ENCODE measurements around the gene KDM6A.
"Not testable (repeated sequence)": the region's sequence is repeated elsewhere in the genome, so short reads cannot be mapped to it uniquely, and the experiment has no call there.

Gene KDM6A

DNA sequence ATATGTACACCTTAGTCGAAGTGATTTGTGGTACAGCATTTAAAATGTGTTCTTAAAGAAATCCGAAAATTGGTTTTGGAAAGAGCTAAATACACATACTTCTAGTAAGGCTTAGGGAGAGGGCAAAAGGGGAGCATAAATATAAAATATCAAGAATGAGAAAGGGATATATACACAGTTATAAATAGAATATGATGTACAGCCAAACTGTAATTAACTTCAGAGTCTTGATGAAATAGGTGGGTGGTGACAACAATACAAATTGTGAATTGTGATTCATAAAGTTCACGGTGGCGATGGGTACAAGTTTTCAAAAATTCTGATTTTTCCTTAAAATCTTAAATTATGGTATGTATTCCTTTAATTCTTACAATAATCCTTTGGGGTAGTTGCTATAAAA, 62.2 kb downstream of the KDM6A start:
- Histone ChIP-seq H3K27me3 (ENCODE audit: low read depth, low read length) (no peaks in the 10 kb centered on the region), H3K36me3 (ENCODE audit: control insufficient read depth in 1 of 2, insufficient read depth in 2 of 2, low read length in 2 of 2) (no peaks in the 10 kb centered on the region), H3K27ac (ENCODE audit: low read length) (no peak overlapping the region), H3K4me1 (ENCODE audit: control insufficient read depth in 1 of 2, insufficient read depth in 2 of 2, low read length in 2 of 2) (peaks cover 3 to 27% of the 10 kb centered on the region in 2 donors), H3K4me3 (ENCODE audit: low read depth in 1 of 2, low read length in 2 of 2) (no peak overlapping the region), H3K9me3 (ENCODE audit: control insufficient read depth in 1 of 2, low read length in 2 of 2) (no peaks in the 10 kb centered on the region)

DNA sequence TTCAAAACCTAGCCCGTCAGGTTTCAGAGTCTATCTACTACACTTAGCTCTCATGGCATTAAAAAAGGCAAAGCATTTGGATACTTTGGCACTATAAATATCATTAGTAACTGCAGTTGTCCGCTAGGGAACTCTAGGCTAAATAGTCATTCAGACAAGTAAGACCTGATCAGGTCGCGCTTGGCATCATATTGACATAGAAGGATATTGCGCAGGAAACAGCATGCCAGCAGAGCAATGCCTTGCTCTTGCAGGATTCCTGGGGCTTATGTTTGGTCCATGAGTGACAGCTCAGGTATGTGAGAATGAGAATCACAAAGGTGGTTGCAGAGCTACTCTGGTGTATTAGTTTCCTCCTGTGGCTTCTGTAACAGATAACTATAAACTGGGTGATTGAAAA, 62.7 kb downstream of the KDM6A start:
- Histone ChIP-seq H3K27ac (ENCODE audit: low read length) (no peak overlapping the region), H3K9me3 (ENCODE audit: control insufficient read depth in 1 of 2, low read length in 2 of 2) (no peaks in the 10 kb centered on the region), H3K4me1 (ENCODE audit: control insufficient read depth in 1 of 2, insufficient read depth in 2 of 2, low read length in 2 of 2) (peaks cover 3 to 27% of the 10 kb centered on the region in 2 donors), H3K36me3 (ENCODE audit: control insufficient read depth in 1 of 2, insufficient read depth in 2 of 2, low read length in 2 of 2) (no peaks in the 10 kb centered on the region), H3K27me3 (ENCODE audit: low read depth, low read length) (no peaks in the 10 kb centered on the region), H3K4me3 (ENCODE audit: low read depth in 1 of 2, low read length in 2 of 2) (no peak overlapping the region)

DNA sequence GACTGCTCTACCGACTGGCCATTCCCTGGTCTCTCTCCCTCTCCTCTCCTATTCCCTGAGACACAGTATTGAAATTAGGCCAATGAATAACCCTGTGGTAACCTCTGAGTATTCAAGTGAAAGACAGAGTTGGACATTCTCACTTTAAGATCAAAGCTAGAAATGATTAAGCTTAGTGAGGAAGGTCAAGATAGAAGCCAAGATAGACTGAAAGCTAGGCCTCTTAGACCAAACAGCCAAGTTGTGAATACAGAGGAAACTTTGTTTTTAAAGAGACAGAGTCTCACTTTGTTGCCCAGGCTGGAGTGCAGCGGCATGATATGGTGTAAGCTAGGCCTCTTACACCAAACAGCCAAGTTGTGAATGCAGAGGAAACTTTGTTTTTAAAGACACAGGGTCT, 64.6 kb downstream of the KDM6A start:
- peaks cover 3 to 27% of the 10 kb centered on the region in 2 donors for H3K4me1 ChIP-seq (ENCODE audit: control insufficient read depth in 1 of 2, insufficient read depth in 2 of 2, low read length in 2 of 2)
- no peak overlapping the region for H3K27ac ChIP-seq (ENCODE audit: low read length)

DNA sequence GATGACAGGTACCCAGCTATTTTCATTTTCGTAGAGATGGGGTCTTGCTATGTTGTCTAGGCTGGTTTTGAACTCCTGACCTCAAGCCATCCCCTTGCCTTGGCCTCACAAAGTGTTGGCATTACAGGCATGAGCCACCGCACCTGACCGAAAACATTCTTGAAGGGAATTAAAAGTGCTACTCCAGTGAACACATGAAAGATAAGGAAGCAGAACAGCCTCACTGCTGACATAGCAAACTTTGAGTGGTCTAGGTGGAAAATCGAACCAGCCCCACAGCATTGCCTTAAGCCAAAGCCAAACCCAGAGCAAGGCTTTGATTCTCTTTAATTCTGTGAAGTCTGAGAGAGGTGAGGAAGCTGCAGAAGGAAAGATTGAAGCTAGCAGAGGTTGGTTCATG, 65.1 kb downstream of the KDM6A start:
- Histone ChIP-seq H3K36me3 (ENCODE audit: control insufficient read depth in 1 of 2, insufficient read depth in 2 of 2, low read length in 2 of 2) (no peaks in the 10 kb centered on the region), H3K4me3 (ENCODE audit: low read depth in 1 of 2, low read length in 2 of 2) (no peak overlapping the region), H3K27me3 (ENCODE audit: low read depth, low read length) (no peaks in the 10 kb centered on the region), H3K27ac (ENCODE audit: low read length) (no peak overlapping the region), H3K9me3 (ENCODE audit: control insufficient read depth in 1 of 2, low read length in 2 of 2) (no peaks in the 10 kb centered on the region), H3K4me1 (ENCODE audit: control insufficient read depth in 1 of 2, insufficient read depth in 2 of 2, low read length in 2 of 2) (peaks cover 3 to 27% of the 10 kb centered on the region in 2 donors)

More for the DNA sequence above, 64.6 kb downstream of the KDM6A start:
- Histone ChIP-seq H3K4me3 (ENCODE audit: low read depth in 1 of 2, low read length in 2 of 2) (no peak overlapping the region), H3K36me3 (ENCODE audit: control insufficient read depth in 1 of 2, insufficient read depth in 2 of 2, low read length in 2 of 2) (no peaks in the 10 kb centered on the region), H3K27me3 (ENCODE audit: low read depth, low read length) (no peaks in the 10 kb centered on the region), H3K9me3 (ENCODE audit: control insufficient read depth in 1 of 2, low read length in 2 of 2) (no peaks in the 10 kb centered on the region)

DNA sequence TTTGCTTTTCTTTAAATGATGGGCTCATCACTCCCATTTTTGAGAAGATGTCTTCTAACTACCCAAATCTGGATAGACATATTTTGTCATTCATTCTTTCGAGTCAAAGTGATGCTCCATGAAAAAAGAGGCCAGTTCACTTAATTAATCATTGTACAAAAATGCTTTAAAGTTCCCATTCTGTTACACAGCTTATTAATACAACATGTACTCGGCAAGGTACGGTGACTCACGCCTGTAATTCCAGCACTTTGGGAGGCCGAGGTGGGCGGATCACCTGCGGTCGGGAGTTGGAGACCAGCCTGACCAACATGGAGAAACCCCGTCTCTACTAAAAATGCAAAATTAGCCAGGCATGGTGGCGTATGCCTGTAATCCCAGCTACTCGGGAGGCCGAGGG, 67.6 kb downstream of the KDM6A start:
- peaks cover 3 to 17% of the 10 kb centered on the region in 2 donors for H3K4me1 ChIP-seq (ENCODE audit: control insufficient read depth in 1 of 2, insufficient read depth in 2 of 2, low read length in 2 of 2)
- not testable (repeated sequence) for H3K4me3 ChIP-seq (ENCODE audit: low read depth in 1 of 2, low read length in 2 of 2); H3K27me3 ChIP-seq (ENCODE audit: low read depth, low read length); H3K27ac ChIP-seq (ENCODE audit: low read length); H3K9me3 ChIP-seq (ENCODE audit: control insufficient read depth in 1 of 2, low read length in 2 of 2); H3K36me3 ChIP-seq (ENCODE audit: control insufficient read depth in 1 of 2, insufficient read depth in 2 of 2, low read length in 2 of 2)

DNA sequence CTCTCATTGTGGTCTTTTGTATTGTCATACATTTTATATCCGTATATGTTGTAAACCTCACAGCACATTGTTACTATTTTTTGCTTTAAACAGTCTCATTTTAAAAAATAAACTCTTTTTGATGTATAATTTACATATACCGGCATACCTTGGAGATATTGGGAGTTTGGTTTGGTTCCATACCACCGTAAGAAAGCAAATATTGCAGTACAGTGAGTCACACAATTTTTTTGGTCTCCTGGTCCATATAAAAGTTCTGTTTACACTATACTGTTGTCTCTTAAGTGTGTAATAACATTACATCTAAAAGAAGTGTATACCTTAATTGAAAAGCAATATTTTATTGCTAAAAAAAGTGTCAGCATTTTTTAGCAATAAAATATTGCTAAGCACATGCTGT, 70.0 kb downstream of the KDM6A start:
- Histone ChIP-seq H3K4me3 (ENCODE audit: low read depth in 1 of 2, low read length in 2 of 2) (no peak overlapping the region), H3K9me3 (ENCODE audit: control insufficient read depth in 1 of 2, low read length in 2 of 2) (peaks cover 0 to 2% of the 10 kb centered on the region in 2 donors), H3K27me3 (ENCODE audit: low read depth, low read length) (no peaks in the 10 kb centered on the region), H3K4me1 (ENCODE audit: control insufficient read depth in 1 of 2, insufficient read depth in 2 of 2, low read length in 2 of 2) (peaks cover 0 to 4% of the 10 kb centered on the region in 2 donors), H3K27ac (ENCODE audit: low read length) (no peak overlapping the region), H3K36me3 (ENCODE audit: control insufficient read depth in 1 of 2, insufficient read depth in 2 of 2, low read length in 2 of 2) (no peaks in the 10 kb centered on the region)

DNA sequence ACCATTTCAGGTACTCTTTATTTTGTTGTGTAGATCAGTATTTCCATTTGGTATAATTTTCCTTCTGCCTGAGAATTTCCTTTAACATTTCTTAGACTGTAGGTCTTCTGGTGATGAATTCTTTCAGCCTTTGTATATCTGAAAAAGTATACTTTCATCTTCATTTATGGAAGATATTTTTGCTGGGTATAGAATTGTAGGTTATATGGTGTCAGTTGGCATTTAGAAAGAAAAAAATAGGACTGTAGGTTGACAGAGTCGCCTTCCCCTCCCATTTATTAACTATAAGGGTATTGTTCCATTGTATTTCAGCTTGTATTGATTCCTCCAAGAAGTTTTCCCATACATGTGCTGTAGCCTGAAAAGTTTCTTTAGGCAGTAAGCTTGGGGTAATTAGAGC, 71.9 kb downstream of the KDM6A start:
- Histone ChIP-seq H3K36me3 (ENCODE audit: control insufficient read depth in 1 of 2, insufficient read depth in 2 of 2, low read length in 2 of 2) (no peaks in the 10 kb centered on the region), H3K4me1 (ENCODE audit: control insufficient read depth in 1 of 2, insufficient read depth in 2 of 2, low read length in 2 of 2) (peaks cover 0 to 10% of the 10 kb centered on the region in 2 donors), H3K27ac (ENCODE audit: low read length) (no peak overlapping the region), H3K4me3 (ENCODE audit: low read depth in 1 of 2, low read length in 2 of 2) (no peak overlapping the region), H3K9me3 (ENCODE audit: control insufficient read depth in 1 of 2, low read length in 2 of 2) (peaks cover 0 to 2% of the 10 kb centered on the region in 2 donors), H3K27me3 (ENCODE audit: low read depth, low read length) (no peaks in the 10 kb centered on the region)

DNA sequence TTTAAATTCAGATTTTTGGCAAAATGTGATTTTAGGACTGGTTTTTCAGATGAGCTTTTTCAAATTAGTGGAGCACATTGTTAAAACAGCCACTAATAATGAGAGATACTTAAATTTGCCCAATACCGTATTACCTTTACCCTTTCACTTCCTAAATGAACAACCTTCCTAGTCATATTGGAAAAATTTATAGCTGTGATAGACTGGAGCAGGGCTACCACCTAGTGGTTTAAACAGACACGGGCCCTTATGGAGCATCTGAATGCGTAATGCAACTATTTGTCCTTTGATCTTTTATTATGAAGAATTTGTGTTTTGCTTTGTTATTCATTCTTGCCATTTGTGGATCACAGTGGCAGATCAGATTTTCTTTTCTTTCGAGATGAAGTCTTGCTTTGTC, 72.7 kb downstream of the KDM6A start:
- Histone ChIP-seq H3K36me3 (ENCODE audit: control insufficient read depth in 1 of 2, insufficient read depth in 2 of 2, low read length in 2 of 2) (no peaks in the 10 kb centered on the region), H3K4me1 (ENCODE audit: control insufficient read depth in 1 of 2, insufficient read depth in 2 of 2, low read length in 2 of 2) (peaks cover 0 to 10% of the 10 kb centered on the region in 2 donors), H3K27ac (ENCODE audit: low read length) (no peak overlapping the region), H3K9me3 (ENCODE audit: control insufficient read depth in 1 of 2, low read length in 2 of 2) (peaks cover 0 to 2% of the 10 kb centered on the region in 2 donors), H3K4me3 (ENCODE audit: low read depth in 1 of 2, low read length in 2 of 2) (no peak overlapping the region), H3K27me3 (ENCODE audit: low read depth, low read length) (no peaks in the 10 kb centered on the region)

DNA sequence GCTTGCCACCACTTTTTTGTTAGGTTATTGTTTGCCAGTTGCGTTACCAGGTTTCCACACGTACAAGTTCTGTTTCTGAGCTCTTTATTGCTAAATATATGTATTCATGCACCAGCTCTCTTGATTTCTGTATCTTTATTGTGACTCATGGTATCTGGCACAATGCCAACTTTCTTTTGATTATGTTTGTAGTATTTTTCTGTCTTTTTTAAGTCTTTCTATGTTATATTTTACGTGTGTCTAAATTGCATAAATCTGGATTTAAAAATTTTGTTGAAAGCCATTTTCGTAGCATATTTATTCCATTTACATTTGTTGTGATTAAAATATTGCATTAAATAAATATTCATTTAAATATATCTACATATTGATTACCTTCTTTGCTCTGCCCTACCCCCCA, 73.8 kb downstream of the KDM6A start:
- H3K27ac ChIP-seq (ENCODE audit: low read length): no peak overlapping the region
- H3K9me3 ChIP-seq (ENCODE audit: control insufficient read depth in 1 of 2, low read length in 2 of 2): peaks cover 0 to 2% of the 10 kb centered on the region in 2 donors
- peaks cover 0 to 14% of the 10 kb centered on the region in 2 donors for H3K4me1 ChIP-seq (ENCODE audit: control insufficient read depth in 1 of 2, insufficient read depth in 2 of 2, low read length in 2 of 2)
- H3K4me3 ChIP-seq (ENCODE audit: low read depth in 1 of 2, low read length in 2 of 2): no peak overlapping the region
- H3K36me3 ChIP-seq (ENCODE audit: control insufficient read depth in 1 of 2, insufficient read depth in 2 of 2, low read length in 2 of 2): no peaks in the 10 kb centered on the region
- no peaks in the 10 kb centered on the region for H3K27me3 ChIP-seq (ENCODE audit: low read depth, low read length)

DNA sequence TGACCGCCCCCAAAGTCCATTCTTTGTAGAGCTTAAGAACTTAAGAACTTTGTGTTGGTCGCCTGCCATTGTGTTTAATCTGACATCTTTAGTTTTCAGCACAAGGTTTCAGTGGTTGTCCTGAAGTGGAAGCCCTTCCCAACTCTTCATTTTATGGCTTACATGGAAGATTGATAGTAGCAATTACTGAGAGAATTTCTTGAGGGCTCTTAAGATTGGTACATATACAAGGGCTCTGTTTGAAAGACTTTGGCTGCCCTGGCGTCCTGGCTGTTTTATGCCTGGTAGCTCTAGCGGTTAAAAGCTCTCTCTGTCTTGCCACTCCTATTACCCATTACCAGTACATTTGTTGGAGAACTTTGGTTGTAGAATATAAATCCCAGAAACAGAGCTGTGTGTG, 75.0 kb downstream of the KDM6A start:
- peaks cover 0 to 2% of the 10 kb centered on the region in 2 donors for H3K9me3 ChIP-seq (ENCODE audit: control insufficient read depth in 1 of 2, low read length in 2 of 2)
- no peak overlapping the region for H3K4me3 ChIP-seq (ENCODE audit: low read depth in 1 of 2, low read length in 2 of 2)
- H3K27ac ChIP-seq (ENCODE audit: low read length): no peak overlapping the region
- peaks cover 0 to 15% of the 10 kb centered on the region in 2 donors for H3K4me1 ChIP-seq (ENCODE audit: control insufficient read depth in 1 of 2, insufficient read depth in 2 of 2, low read length in 2 of 2)
- no peaks in the 10 kb centered on the region for H3K36me3 ChIP-seq (ENCODE audit: control insufficient read depth in 1 of 2, insufficient read depth in 2 of 2, low read length in 2 of 2)
- no peaks in the 10 kb centered on the region for H3K27me3 ChIP-seq (ENCODE audit: low read depth, low read length)

DNA sequence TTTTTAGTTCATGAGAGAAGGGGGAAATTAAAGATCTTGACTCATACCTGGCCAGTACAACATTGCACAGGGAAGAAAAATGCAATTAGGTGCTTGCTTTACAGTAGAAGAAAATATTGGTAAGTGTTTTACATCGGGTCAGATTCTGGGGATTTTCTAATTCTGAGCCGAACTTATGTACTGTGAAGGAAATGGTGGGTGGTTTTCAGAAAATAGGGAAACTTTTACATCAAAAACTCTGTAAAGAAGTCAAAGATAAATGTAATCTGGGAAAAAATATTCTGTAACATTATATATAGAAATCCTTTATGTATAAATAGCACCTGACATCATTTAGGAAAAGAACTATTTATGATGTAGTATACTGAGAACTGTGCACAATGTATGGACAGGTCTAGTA, 75.4 kb downstream of the KDM6A start:
- peaks cover 0 to 15% of the 10 kb centered on the region in 2 donors for H3K4me1 ChIP-seq (ENCODE audit: control insufficient read depth in 1 of 2, insufficient read depth in 2 of 2, low read length in 2 of 2)
- H3K9me3 ChIP-seq (ENCODE audit: control insufficient read depth in 1 of 2, low read length in 2 of 2): peaks cover 0 to 2% of the 10 kb centered on the region in 2 donors
- no peak overlapping the region for H3K4me3 ChIP-seq (ENCODE audit: low read depth in 1 of 2, low read length in 2 of 2)
- H3K27ac ChIP-seq (ENCODE audit: low read length): no peak overlapping the region
- H3K27me3 ChIP-seq (ENCODE audit: low read depth, low read length): no peaks in the 10 kb centered on the region
- H3K36me3 ChIP-seq (ENCODE audit: control insufficient read depth in 1 of 2, insufficient read depth in 2 of 2, low read length in 2 of 2): no peaks in the 10 kb centered on the region

DNA sequence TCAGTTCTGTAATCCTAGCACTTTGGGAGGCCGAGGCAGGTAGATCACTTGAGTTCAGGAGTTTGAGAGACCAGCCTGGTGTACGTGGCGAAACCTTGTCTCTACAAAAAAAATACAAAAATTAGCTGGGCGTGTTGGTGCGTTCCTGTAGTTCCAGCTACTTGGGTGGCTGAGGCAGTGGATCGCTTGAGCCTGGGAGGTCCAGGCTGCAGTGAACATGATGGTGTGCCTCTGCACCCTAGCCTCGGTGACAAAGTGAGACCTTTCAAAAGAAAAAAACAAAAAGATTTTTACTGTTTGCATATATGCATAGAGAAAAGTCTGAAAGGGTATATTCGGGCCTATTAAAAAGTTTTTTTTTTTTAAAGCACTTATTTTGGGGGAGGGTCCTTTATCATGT, 76.1 kb downstream of the KDM6A start:
- H3K36me3 ChIP-seq (ENCODE audit: control insufficient read depth in 1 of 2, insufficient read depth in 2 of 2, low read length in 2 of 2): no peaks in the 10 kb centered on the region
- H3K4me3 ChIP-seq (ENCODE audit: low read depth in 1 of 2, low read length in 2 of 2): no peak overlapping the region
- H3K27ac ChIP-seq (ENCODE audit: low read length): no peak overlapping the region
- peaks cover 0 to 2% of the 10 kb centered on the region in 2 donors for H3K9me3 ChIP-seq (ENCODE audit: control insufficient read depth in 1 of 2, low read length in 2 of 2)
- H3K27me3 ChIP-seq (ENCODE audit: low read depth, low read length): no peaks in the 10 kb centered on the region
- peaks cover 0 to 15% of the 10 kb centered on the region in 2 donors for H3K4me1 ChIP-seq (ENCODE audit: control insufficient read depth in 1 of 2, insufficient read depth in 2 of 2, low read length in 2 of 2)

All from muscle layer of duodenum (tissue), 2 donors.